ENCODE measurements around the gene BMP2K.
"Not testable (repeated sequence)": the region's sequence is repeated elsewhere in the genome, so short reads cannot be mapped to it uniquely, and the experiment has no call there.

Gene BMP2K

DNA sequence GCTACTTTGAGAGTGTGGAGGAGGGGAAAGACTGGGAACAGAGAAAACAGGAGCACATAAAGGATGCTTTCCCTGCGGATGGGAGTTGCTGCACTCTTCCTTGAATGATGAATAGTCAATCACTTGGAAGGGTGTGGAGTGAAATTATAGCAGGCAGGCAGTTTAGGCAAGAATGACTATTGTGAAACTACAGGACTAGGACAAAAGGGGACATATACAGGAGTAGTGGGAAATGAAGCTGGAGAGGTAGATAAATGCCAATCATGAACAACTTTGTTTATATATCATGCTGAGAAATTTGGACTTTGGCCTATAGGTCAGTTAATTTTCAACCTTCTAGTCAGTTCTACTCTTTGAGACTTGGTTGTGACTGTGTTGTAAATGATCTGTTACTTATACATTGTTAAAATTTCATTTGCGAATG is 86.2 kb downstream of the BMP2K start:
- H3K4me3 ChIP-seq (ENCODE audit: low read length) = no peak overlapping the region
- TF ChIP-seq, protein P1, sequence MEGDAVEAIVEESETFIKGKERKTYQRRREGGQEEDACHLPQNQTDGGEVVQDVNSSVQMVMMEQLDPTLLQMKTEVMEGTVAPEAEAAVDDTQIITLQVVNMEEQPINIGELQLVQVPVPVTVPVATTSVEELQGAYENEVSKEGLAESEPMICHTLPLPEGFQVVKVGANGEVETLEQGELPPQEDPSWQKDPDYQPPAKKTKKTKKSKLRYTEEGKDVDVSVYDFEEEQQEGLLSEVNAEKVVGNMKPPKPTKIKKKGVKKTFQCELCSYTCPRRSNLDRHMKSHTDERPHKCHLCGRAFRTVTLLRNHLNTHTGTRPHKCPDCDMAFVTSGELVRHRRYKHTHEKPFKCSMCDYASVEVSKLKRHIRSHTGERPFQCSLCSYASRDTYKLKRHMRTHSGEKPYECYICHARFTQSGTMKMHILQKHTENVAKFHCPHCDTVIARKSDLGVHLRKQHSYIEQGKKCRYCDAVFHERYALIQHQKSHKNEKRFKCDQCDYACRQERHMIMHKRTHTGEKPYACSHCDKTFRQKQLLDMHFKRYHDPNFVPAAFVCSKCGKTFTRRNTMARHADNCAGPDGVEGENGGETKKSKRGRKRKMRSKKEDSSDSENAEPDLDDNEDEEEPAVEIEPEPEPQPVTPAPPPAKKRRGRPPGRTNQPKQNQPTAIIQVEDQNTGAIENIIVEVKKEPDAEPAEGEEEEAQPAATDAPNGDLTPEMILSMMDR (IDR thresholded peaks at IDR 0.05; ENCODE audit: insufficient read depth, low read depth, low read length, missing control alignments) = no peak
- no peak for DNase-seq (ENCODE audit: low read depth)

DNA sequence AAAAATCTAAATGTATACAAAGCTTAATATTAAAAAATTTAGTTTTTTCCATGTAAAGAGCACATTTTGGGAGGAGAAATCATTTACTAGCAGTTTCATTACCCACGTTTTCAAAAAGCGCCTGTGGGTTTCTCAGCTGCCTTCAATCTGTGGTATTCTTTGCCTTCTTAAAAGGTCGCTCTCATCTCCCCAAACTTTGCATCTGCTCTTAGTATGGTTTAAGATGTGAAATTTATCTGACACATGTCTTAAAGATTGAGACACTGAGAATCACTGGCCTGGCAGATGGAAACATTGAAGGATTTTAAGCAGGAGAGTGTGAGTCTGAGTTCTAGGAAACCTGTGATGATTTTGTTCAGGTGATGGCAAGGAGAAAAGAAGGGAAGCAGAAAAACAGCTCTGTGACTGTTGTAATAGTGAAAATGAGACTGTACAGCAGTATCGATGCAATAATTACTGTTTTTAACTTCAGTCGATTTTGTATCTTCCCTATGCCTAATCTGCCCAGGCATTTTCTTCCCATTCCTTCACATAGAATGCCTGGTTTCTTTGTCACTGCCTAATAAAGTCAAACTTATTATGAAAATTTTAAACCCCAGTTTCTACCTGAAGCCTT is 87.2 kb downstream of the BMP2K start:
- H3K4me3 ChIP-seq (ENCODE audit: low read length) = no peak overlapping the region
- TF ChIP-seq, protein P1 (IDR thresholded peaks at IDR 0.05; ENCODE audit: insufficient read depth, low read depth, low read length, missing control alignments) = no peak
- DNase-seq (ENCODE audit: low read depth) = no peak

DNA sequence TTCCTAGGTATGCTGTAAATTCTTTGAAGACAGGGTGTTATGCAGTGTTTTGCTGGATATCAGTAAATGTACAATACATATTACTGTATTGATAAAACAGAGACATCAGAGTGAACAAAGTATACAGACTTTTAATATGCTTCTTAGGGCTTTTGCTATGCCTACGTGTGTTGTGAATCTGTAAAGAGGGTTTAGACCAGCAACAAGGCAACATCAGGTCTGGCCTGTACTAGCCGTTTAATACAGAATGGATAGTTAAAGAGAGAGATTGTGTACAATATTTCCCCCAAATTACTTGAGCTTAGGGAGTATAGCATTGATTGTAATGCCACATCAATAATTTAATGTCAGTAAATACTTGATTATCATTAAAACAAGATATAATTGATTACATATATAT is 87.8 kb downstream of the BMP2K start:
- DNase-seq (ENCODE audit: low read depth) = no peak
- no peak overlapping the region for H3K4me3 ChIP-seq (ENCODE audit: low read length)
- TF ChIP-seq, protein P1 (IDR thresholded peaks at IDR 0.05; ENCODE audit: insufficient read depth, low read depth, low read length, missing control alignments) = no peak

DNA sequence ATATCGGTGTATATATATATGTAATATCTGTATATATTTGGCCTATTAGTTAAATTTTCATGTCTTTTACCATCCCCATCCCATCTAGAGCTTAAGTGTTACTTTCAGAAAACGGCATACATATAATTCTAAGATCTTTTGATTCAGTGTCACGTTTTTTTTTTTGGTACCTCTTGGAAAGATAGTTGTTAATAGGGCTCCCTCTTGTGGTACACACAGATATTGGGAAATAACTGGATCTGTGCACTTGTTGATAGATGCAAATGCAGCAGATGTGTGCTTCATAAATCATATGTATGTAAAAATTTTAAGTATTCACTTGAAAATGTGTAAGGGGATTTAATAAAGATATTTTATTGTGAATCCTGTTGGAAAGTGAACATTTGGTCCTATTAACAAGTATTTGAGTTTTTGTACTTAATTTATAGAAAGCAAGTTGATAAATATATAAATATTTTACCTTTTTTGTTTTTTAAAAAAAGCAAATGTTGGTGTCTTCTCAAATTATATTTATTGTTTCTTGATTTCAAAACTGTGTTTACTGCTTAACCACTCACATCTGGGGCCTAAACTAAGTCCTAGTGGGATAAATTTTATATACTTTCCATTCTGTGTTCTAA is 88.4 kb downstream of the BMP2K start:
- peak; percentile 83 for DNase-seq (ENCODE audit: low read depth)
- TF ChIP-seq, protein P1 (IDR thresholded peaks at IDR 0.05; ENCODE audit: insufficient read depth, low read depth, low read length, missing control alignments) = peak; percentile 63
- H3K4me3 ChIP-seq (ENCODE audit: low read length) = no peak overlapping the region

DNA sequence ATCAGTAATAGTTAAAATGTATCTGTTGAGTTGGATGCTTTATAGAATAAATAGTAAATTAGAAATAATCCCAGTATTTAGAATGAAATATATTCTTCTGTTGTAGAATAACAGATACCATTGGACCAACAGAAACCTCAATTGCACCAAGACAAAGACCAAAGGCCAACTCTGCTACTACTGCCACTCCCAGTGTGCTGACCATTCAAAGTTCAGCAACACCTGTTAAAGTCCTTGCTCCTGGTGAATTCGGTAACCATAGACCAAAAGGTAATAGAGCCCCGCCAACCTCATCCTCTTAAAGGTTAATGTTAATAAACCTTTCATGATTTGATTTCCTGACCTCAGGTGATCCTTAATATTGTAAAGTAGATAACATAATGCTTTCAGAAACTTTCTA is 89.3 kb downstream of the BMP2K start:
- TF ChIP-seq, protein P1 (IDR thresholded peaks at IDR 0.05; ENCODE audit: insufficient read depth, low read depth, low read length, missing control alignments) = no peak
- H3K4me3 ChIP-seq (ENCODE audit: low read length) = no peak overlapping the region
- DNase-seq (ENCODE audit: low read depth) = no peak

DNA sequence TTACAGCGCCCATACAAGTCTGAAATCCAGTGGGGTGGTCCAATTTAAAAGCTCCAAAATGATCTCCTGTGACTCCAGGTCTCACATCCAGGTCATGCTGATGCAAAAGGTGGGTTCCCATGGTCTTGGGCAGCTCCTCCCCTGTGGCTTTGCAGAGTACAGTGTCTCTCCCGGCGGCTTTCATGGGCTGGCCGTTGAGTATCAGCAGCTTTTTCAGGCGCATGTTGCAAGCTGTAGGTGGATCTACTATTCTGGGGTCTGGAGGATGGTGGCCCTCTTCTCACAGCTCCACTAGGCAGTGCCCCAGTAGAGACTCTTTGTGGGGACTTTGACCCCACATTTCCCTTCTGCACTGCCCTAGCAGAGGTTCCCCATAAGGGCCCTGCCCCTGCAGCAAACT is 92.6 kb downstream of the BMP2K start:
- H3K4me3 ChIP-seq (ENCODE audit: low read length); DNase-seq (ENCODE audit: low read depth): not testable (repeated sequence)

DNA sequence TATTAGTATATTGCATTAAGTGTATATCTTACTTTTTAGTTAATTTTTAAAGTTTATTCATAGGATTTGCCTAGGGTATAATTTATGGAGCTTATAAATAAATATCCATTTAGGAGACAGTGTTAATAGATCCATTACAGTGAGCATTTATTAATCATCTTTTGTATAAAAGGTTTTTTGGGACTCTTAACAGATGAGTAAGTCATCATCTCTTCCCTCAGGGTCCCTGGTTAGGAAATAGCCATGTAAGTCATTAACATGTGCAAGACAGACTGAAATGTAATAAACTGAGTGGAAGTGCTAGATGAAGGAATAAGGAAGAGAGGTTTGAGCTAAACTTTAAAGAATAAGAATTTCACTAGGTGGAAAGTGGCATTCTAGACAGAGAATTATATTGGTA is 93.9 kb downstream of the BMP2K start:
- DNase-seq (ENCODE audit: low read depth) = peak; percentile 66
- TF ChIP-seq, protein P1 (IDR thresholded peaks at IDR 0.05; ENCODE audit: insufficient read depth, low read depth, low read length, missing control alignments) = no peak
- no peak overlapping the region for H3K4me3 ChIP-seq (ENCODE audit: low read length)
